Loucy (cell line): ENCODE results near the gene HOXA1.

Source experiments
- H2AFZ ChIP-seq: fragments of 200-600 bp; sonication (generic); 2 replicates; pipeline ENCODE4 v1.6.0; 2016; ENCODE audit warnings: antibody characterized with exemption, mild to moderate bottlenecking, low read length, moderate library complexity
- H3F3A ChIP-seq: fragments of 200-600 bp; 2 replicates; pipeline ENCODE4 v1.6.0; 2016; ENCODE audit warnings: antibody characterized with exemption, low read depth, mild to moderate bottlenecking
- H3K27me3 ChIP-seq: fragments of 200-600 bp; sonication (generic); 2 replicates; pipeline ENCODE4 v1.6.1; 2014; ENCODE audit warnings: low read length, mild to moderate bottlenecking; ENCODE audit not compliant: insufficient read depth, poor library complexity, severe bottlenecking
- H3K36me3 ChIP-seq: fragments of 200-600 bp; sonication (generic); 2 replicates; pipeline ENCODE4 v1.6.1; 2016; ENCODE audit warnings: low read length; ENCODE audit not compliant: insufficient read depth
- H3K4me1 ChIP-seq: fragments of 200-600 bp; sonication (generic); 2 replicates; pipeline ENCODE4 v1.5.1; 2014; ENCODE audit warnings: low read length, mild to moderate bottlenecking; ENCODE audit not compliant: insufficient read depth, poor library complexity, severe bottlenecking
- H3K4me2 ChIP-seq: fragments of 200-600 bp; sonication (generic); 2 replicates; pipeline ENCODE4 v1.6.0; 2014; ENCODE audit warnings: antibody characterized with exemption, low read length, low read depth, mild to moderate bottlenecking; ENCODE audit not compliant: poor library complexity, severe bottlenecking
- H3K4me3 ChIP-seq: fragments of 200-600 bp; sonication (generic); 2 replicates; pipeline ENCODE4 v1.5.1; 2014; ENCODE audit warnings: low read length, mild to moderate bottlenecking, mixed read lengths; ENCODE audit not compliant: poor library complexity, severe bottlenecking
- H3K79me2 ChIP-seq: fragments of 200-600 bp; sonication (generic); 2 replicates; pipeline ENCODE4 v1.6.1; 2014; ENCODE audit warnings: low read length; ENCODE audit not compliant: insufficient read depth
- H3K9ac ChIP-seq: fragments of 200-600 bp; sonication (generic); 2 replicates; pipeline ENCODE4 v1.6.0; 2014; ENCODE audit warnings: mild to moderate bottlenecking, low read depth, low read length, moderate library complexity; ENCODE audit not compliant: poor library complexity, severe bottlenecking
- H3K9me2 ChIP-seq: fragments of 200-600 bp; sonication (generic); replicated peaks from 2 replicates; pipeline ENCODE4 v1.6.1; 2016; ENCODE audit warnings: low read depth, low read length, mixed read lengths
- H3K9me3 ChIP-seq: fragments of 200-600 bp; sonication (generic); 2 replicates; pipeline ENCODE4 v1.6.1; 2014; ENCODE audit warnings: mild to moderate bottlenecking, antibody characterized with exemption, low read length, low read depth; ENCODE audit not compliant: insufficient read depth
- H4K20me1 ChIP-seq: fragments of 200-600 bp; sonication (generic); 2 replicates; pipeline ENCODE4 v1.6.0; 2014; ENCODE audit warnings: antibody characterized with exemption, low read length, mild to moderate bottlenecking; ENCODE audit not compliant: insufficient read depth, poor library complexity, severe bottlenecking
- EZH2phosphoT487 ChIP-seq: fragments of 200-600 bp; IDR thresholded peaks from 2 replicates; pipeline ENCODE4 v1.6.1; 2018; ENCODE audit warnings: antibody characterized with exemption, mild to moderate bottlenecking, moderate library complexity, borderline replicate concordance
- TF ChIP-seq, protein P1 (sequence below): fragments of 200-600 bp; sonication (generic); conservative IDR thresholded peaks from 2 replicates; pipeline ENCODE4 v1.5.1; 2014; ENCODE audit warnings: mild to moderate bottlenecking, antibody characterized with exemption, low read length

Gene HOXA1

DNA sequence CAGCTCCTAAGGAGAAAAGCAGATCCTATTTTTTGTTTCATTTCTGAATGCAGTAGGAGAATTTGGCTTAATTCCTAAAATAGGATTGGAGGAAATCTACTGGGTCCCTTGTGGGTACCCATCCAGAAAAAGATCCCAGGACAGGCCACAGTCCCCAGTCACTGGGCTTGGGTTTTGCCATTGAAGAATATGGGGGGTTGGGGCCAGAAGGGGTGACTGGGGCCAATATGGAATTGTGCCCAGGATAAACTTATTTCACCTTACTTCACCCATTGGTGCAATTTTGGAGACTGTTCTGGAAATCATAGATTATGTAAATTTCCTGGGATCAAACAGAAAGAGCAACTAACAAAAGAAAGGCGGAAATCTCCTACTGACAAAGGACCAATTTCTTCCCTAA is 42.7 kb upstream of the HOXA1 start:
- Histone ChIP-seq H3K9me3 (no peaks in the 10 kb centered on the region), H3K27me3 (no peaks in the 10 kb centered on the region), H3K9me2 (no peaks in the 10 kb centered on the region), H3K4me2 (peak overlapping the region; percentile 91), H2AFZ (no peak overlapping the region), H3K79me2 (peaks cover 100% of the 10 kb centered on the region), H3F3A (peaks cover 4% of the 10 kb centered on the region), H3K9ac (peak overlapping the region; percentile 68), H3K36me3 (peaks cover 59% of the 10 kb centered on the region), H4K20me1 (peaks cover 95% of the 10 kb centered on the region), H3K4me3 (peak overlapping the region; percentile 94), H3K4me1 (peaks cover 80% of the 10 kb centered on the region)
- TF ChIP-seq, protein P1, sequence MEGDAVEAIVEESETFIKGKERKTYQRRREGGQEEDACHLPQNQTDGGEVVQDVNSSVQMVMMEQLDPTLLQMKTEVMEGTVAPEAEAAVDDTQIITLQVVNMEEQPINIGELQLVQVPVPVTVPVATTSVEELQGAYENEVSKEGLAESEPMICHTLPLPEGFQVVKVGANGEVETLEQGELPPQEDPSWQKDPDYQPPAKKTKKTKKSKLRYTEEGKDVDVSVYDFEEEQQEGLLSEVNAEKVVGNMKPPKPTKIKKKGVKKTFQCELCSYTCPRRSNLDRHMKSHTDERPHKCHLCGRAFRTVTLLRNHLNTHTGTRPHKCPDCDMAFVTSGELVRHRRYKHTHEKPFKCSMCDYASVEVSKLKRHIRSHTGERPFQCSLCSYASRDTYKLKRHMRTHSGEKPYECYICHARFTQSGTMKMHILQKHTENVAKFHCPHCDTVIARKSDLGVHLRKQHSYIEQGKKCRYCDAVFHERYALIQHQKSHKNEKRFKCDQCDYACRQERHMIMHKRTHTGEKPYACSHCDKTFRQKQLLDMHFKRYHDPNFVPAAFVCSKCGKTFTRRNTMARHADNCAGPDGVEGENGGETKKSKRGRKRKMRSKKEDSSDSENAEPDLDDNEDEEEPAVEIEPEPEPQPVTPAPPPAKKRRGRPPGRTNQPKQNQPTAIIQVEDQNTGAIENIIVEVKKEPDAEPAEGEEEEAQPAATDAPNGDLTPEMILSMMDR: no peak
- no peak for TF ChIP-seq EZH2phosphoT487

DNA sequence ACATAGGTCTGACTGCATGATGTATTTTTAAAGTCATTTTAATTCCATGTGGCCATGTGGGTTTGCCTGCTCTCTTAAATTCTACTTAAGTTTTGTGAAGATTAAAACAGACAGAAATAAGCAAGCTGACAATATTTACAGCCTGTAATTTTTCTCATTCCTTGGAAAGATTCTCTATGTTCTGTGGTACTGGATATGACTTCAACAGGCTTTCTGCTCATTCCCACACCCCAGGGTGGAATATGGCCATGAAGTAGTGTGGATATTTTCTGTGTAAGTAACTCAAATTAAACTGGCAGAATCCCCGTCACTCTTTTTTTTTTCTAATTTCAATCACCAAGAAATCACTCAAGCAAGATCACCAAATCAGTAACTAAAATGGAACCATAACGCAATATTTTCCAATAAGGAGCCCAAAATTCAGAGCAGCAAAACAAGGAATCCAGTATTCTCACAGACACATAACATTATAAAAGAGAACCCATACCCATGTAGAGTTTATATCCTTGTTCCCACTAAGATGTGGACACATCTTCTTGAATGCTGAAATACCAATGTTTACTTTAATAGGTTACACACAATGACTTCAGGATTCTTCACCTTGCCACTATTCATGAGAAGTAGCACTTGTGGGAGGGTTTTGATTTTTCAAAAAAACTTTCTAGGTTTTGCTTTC is 42.0 kb upstream of the HOXA1 start:
- H3F3A ChIP-seq: peaks cover 4% of the 10 kb centered on the region
- H3K9me2 ChIP-seq: no peaks in the 10 kb centered on the region
- H3K4me2 ChIP-seq: peak overlapping the region; percentile 91
- H3K9ac ChIP-seq: peak overlapping the region; percentile 68
- no peak overlapping the region for H2AFZ ChIP-seq
- H3K4me3 ChIP-seq: peak overlapping the region; percentile 94
- H3K79me2 ChIP-seq: peaks cover 100% of the 10 kb centered on the region
- peaks cover 83% of the 10 kb centered on the region for H3K4me1 ChIP-seq
- no peaks in the 10 kb centered on the region for H3K9me3 ChIP-seq
- no peaks in the 10 kb centered on the region for H3K27me3 ChIP-seq
- TF ChIP-seq, protein P1: no peak
- no peak for TF ChIP-seq EZH2phosphoT487
- H4K20me1 ChIP-seq: peaks cover 95% of the 10 kb centered on the region
- peaks cover 59% of the 10 kb centered on the region for H3K36me3 ChIP-seq

DNA sequence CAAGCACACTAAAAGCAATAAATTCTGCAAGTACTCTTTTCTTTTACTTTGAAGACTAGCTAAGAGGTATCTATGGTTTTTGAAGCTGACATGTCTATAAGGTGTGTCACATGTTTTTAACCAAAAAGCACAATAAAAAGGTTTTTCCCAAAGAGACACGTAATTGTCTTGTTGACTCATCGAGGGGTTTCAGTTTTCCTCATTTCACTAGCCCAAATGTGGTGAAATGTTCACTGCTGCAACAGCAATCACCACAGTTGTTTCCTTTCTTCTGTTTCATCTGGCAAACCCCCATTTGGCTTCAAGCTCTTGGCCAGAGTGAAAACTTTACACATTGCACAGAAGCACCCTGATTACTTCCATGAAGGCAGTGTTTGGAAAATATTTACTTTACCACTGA is 38.6 kb upstream of the HOXA1 start:
- H3K9me3 ChIP-seq: no peaks in the 10 kb centered on the region
- H3K4me2 ChIP-seq: peak overlapping the region; percentile 91

More for the DNA sequence above, 38.6 kb upstream of the HOXA1 start:
- no peaks in the 10 kb centered on the region for H3F3A ChIP-seq
- no peak overlapping the region for H3K9ac ChIP-seq
- no peaks in the 10 kb centered on the region for H3K9me2 ChIP-seq
- peaks cover 94% of the 10 kb centered on the region for H4K20me1 ChIP-seq
- peaks cover 49% of the 10 kb centered on the region for H3K36me3 ChIP-seq
- H3K27me3 ChIP-seq: no peaks in the 10 kb centered on the region
- peaks cover 60% of the 10 kb centered on the region for H3K4me1 ChIP-seq
- TF ChIP-seq EZH2phosphoT487: no peak
- TF ChIP-seq, protein P1: no peak
- H3K4me3 ChIP-seq: peak overlapping the region; percentile 4
- H2AFZ ChIP-seq: no peak overlapping the region
- H3K79me2 ChIP-seq: peaks cover 98% of the 10 kb centered on the region
